Ovary (tissue), 9 donors: Measurements from ENCODE around the gene DNM2. TPM values are rescaled to one million over a fixed set of nuclear protein-coding genes. Genes with fewer than 3 reads are reported as not detected.
"Not testable (repeated sequence)": the region's sequence is repeated elsewhere in the genome, so short reads cannot be mapped to it uniquely, and the experiment has no call there.

Experiments used
- DNase-seq, 5 donors: peaks; one replicate each; pipeline ENCODE4 v3.0.0-alpha.2; 2019 to 2020
- H3K27ac ChIP-seq, 2 donors: fragments of 200-600 bp; one replicate each; pipeline versions ENCODE4 v1.5.1 to v1.8.0; 2019 to 2022
- H3K27me3 ChIP-seq: fragments of 200-600 bp; one replicate; pipeline ENCODE4 v1.8.0; 2022
- H3K36me3 ChIP-seq: fragments of 200-600 bp; sonication (generic); one replicate; pipeline ENCODE4 v1.5.1; 2019
- H3K4me1 ChIP-seq: one replicate; pipeline ENCODE4 v1.8.1; 2013; ENCODE audit warnings: mild to moderate bottlenecking, moderate library complexity; ENCODE audit not compliant: insufficient read depth
- H3K4me3 ChIP-seq: fragments of 200-600 bp; sonication (generic); one replicate; pipeline ENCODE4 v1.5.1; 2017
- H3K9me3 ChIP-seq, 2 donors: fragments of 200-600 bp in 1 of 2; sonication (generic) in 1 of 2; one replicate each; pipeline versions ENCODE4 v1.5.1 to v1.8.1; 2013 to 2019; ENCODE audit warnings: mild to moderate bottlenecking in 1 of 2, moderate library complexity in 1 of 2
- EP300 ChIP-seq: sonication (generic); formaldehyde crosslinking; IDR thresholded peaks from one replicate; pipeline ENCODE4 v1.6.1; 2017; ENCODE audit warnings: antibody characterized with exemption
- POLR2A ChIP-seq: fragments of 450-650 bp; IDR thresholded peaks from one replicate; pipeline ENCODE4 v1.6.1; 2017; ENCODE audit warnings: antibody characterized with exemption, mild to moderate bottlenecking, moderate library complexity
- WGBS, 3 donors: extraction: QIAGEN DNeasy Blood & Tissue Kit in 1 of 3; methylation state at CpG; one replicate each; pipeline versions ENCODE4 v1.1.5 to v1.1.7; 2013 to 2017; 5-methylcytosine and 5-hydroxymethylcytosine counted together
- intact Hi-C, 4 donors: fragments of 100-400 bp; cut with DNase I; formaldehyde crosslinking; loops; one replicate each; pipeline versions ENCODE4 v1.11.0 to v1.15.1; 2022 to 2023
- polyA plus RNA-seq, 2 donors: library from polyadenylated mRNA; stranded (reverse); fragments of 200-250 nt in 1 of 2; fragments of 350-450 nt in 1 of 2; fragmentation: Illumina TruSeq in 1 of 2; extraction: RNeasy Lipid Tissue Mini Kit (QIAGEN cat#74804) in 1 of 2; gene quantifications; one replicate each; pipeline ENCODE4 v1.2.3, GENCODE V29; 2013 to 2014
- total RNA-seq, 7 donors: library from RNA; depleted of rRNA in 2 of 7; stranded (reverse); fragments of >200 nt in 2 of 7; fragmentation: NEBNext Ultra II Directional in 3 of 7; extraction: Animal tissue kit (Norgen Biotek cat#: 25700) in 3 of 7; gene quantifications; one replicate each; pipeline versions ENCODE4 v1.1.0 to v1.2.4, GENCODE V29; 2016 to 2023
- TF ChIP-seq, protein P1 (sequence below), 3 donors: fragments of 450-650 bp in 2 of 3; fragments of 200-600 bp in 1 of 3; IDR thresholded peaks; one replicate each; pipeline versions ENCODE4 v1.5.1 to v1.8.0; 2016 to 2022; ENCODE audit warnings: antibody characterized with exemption in 3 of 3, mild to moderate bottlenecking in 1 of 3
- donor health status: DM: no; HTN: no; CAD: no; lungs with moderate emphysema.
- donor health status: DM: no; HTN: no; CAD: no.
- donor health status: Bipolar disorder and iron deficiency.
- donor health status: DM: yes; HTN: yes; CAD: no.
- donor health status: DM: no; HTN: no; CAD: no.
- donor health status: DM: yes; HTN: yes; CAD: no.

Gene DNM2
- total and polyA plus RNA-seq, 9 donors, result 51.1 to 121 (median 74.3) TPM

DNA sequence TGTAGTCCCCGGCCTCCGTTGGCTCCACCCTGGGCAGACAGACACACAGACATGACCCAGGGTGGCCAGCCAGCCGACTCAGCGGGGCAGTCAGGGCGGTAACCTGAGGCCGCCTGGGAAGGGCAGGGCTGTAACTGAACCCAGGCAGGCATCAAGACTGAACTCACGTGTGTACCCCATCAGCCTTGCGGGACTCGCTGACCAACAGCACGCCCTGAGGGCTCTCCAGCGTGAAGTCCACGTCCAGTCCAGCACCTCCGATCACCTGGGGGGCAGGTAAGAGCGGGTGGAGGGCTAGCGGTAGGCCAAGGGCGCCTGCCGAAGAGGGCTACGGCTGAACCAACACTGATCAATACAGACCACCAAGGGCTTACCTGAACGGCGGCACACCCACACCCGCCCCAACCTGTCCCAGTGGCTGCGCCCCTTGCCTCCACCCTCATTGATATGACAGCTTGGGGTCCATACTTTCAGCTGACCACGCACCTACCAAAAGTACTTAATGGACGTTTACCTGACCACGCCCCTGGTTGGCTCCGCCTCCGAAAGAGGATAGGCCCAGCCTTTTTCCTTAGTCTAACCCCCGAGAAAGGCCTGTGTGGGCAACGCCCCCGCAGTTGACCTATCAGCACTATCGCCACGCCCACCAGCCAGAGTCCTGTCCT lies 117.3 kb downstream of the DNM2 start:
- Histone ChIP-seq H3K27ac (peak overlapping the region; percentile 56 to 98), H3K27me3 (no peaks in the 10 kb centered on the region), H3K4me3 (peak overlapping the region; percentile 68), H3K4me1 (peaks cover 4% of the 10 kb centered on the region), H3K36me3 (no peaks in the 10 kb centered on the region), H3K9me3 (no peaks in the 10 kb centered on the region)
- 46 to 58% (median 55%) methylated on average over 32 of the region's 32 CpGs for WGBS, 3 donors
- intact Hi-C loops, result no loop called here
- TF ChIP-seq POLR2A, result peak; percentile 15
- TF ChIP-seq, protein P1, sequence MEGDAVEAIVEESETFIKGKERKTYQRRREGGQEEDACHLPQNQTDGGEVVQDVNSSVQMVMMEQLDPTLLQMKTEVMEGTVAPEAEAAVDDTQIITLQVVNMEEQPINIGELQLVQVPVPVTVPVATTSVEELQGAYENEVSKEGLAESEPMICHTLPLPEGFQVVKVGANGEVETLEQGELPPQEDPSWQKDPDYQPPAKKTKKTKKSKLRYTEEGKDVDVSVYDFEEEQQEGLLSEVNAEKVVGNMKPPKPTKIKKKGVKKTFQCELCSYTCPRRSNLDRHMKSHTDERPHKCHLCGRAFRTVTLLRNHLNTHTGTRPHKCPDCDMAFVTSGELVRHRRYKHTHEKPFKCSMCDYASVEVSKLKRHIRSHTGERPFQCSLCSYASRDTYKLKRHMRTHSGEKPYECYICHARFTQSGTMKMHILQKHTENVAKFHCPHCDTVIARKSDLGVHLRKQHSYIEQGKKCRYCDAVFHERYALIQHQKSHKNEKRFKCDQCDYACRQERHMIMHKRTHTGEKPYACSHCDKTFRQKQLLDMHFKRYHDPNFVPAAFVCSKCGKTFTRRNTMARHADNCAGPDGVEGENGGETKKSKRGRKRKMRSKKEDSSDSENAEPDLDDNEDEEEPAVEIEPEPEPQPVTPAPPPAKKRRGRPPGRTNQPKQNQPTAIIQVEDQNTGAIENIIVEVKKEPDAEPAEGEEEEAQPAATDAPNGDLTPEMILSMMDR (IDR thresholded peaks at IDR 0.05), result no peak
- peak in 1 of 5 donors; percentile 100 for DNase-seq

DNA sequence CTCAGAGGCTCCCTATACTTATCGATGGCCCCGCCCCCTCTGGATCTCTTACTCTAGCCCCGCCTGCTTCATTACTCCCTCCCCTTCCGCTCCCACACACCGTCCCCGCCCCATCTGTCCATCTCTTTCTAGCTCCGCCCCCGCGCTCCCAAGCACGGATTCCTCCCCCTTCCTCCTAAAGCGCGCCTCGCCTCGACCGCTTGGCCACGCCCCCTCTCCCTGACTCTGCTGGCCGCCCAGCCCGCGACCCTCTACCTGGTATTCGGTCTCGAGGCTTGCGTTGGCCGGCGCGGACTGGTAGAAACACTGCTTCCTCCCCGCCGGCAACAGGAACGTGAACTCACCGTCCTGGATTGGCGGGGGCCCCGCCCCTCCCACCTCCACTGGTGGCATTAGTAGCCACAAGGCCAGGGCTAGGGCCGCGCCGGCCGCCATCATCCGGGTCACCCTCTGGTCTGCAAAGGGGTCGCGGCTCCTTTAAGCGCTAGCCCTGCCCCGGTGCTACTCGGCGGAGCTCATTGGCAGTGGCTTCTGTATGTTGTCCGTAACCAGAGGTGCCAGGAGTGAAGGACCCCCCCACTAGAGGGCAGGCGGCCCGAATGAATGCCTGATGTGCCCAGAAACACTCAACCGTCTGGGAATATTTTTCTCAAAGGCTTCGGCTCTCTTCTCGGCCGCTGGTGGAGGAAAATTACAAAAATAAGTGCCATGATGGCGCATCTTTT lies 118.0 kb downstream of the DNM2 start, which contains the start of gene TMED1:
Gene TMED1 (minus strand): TSS at position 459 of the 725 bp plus-strand sequence. CDS start 21 bp downstream, at position 438.
- intact Hi-C loops, result no loop called here
- Histone ChIP-seq H3K9me3 (no peaks in the 10 kb centered on the region), H3K36me3 (no peaks in the 10 kb centered on the region), H3K4me1 (peaks cover 4% of the 10 kb centered on the region), H3K27ac (peak within 1 kb of the TSS; percentile 73 to 98), H3K27me3 (no peaks in the 10 kb centered on the region), H3K4me3 (peak within 1 kb of the TSS; percentile 68)
- WGBS, 3 donors, result 0 to 1% (median 0%) methylated on average over 50 of the region's 50 CpGs
- TF ChIP-seq POLR2A (peak; percentile 58), EP300 (peak; percentile 25)
- TF ChIP-seq, protein P1 (IDR thresholded peaks at IDR 0.05), result peak in 2 of 3 donors; percentile 76 to 77
- peak; percentile 94 to 100 (median 100) for DNase-seq

DNA sequence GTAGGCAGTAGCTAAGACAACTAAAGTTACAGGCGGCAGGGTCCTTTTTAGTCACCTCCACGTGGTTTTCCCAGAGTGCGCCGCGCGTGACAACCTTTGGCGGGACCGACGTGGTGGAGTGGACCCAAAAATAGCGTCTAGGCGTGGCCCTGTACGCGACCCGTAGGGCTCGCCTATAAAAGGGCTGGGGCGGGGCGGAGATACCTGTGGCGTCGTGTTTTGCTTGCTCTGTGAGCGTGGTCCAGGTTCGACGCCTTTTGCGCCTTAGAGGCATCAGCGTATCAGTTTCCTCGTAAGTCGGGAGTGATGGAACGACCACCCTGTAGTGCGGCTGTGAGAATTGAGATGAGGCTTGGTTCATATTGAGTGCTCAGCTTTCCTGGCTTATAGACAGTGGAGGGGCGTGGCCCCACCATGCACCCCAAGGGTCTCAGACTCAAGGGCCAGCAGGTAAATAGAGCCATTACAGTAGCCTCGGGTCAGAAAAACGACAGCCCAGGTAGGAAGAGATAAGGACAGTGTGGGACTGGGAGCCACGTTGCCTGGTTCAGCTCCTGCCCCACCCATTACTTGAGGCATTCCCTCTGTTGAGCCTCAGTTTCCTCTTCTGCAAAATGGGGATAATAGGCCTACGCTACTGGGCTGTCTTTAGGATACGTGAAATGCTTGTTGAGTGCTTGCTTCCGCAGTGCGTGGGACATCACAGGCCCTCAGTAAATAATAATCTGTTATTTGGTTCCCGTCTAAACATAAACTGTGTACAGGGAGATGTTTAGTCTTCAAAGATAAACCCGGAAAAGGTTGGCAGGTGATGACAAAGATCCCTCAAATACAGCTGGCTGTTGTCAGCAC lies 118.8 kb downstream of the DNM2 start:
- 26 to 35% (median 26%) methylated on average over 38 of the region's 38 CpGs for WGBS, 3 donors
- no peaks in the 10 kb centered on the region for H3K9me3 ChIP-seq
- peak overlapping the region; percentile 68 for H3K4me3 ChIP-seq
- no peaks in the 10 kb centered on the region for H3K27me3 ChIP-seq
- intact Hi-C loops, result no loop called here
- peak; percentile 86 to 91 (median 88) for DNase-seq
- TF ChIP-seq, protein P1 (IDR thresholded peaks at IDR 0.05), result no peak
- TF ChIP-seq EP300 (no peak), POLR2A (no peak)
- no peaks in the 10 kb centered on the region for H3K36me3 ChIP-seq
- peaks cover 4% of the 10 kb centered on the region for H3K4me1 ChIP-seq
- peak overlapping the region; percentile 73 to 98 for H3K27ac ChIP-seq

DNA sequence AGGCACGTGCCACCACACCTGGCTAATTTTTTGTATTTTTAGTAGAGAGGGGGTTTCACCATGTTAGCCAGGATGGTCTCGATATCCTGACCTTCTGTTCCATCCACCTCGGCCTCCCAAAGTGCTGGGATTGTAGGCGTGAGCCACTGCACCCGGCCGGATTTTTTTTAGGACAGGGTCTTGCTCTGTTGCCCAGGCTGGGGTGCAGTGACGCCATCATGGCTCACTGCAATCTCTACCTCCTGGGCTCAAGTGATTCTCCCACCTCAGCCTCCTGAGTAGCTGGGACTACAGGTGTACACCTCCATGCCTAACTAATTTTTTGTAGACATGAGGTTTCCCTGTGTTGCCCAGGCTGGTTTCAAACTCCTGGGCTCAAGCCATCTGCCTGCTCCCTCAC lies 119.8 kb downstream of the DNM2 start:
- intact Hi-C loops, H3K27me3 ChIP-seq, H3K4me3 ChIP-seq, H3K27ac ChIP-seq, H3K4me1 ChIP-seq, H3K9me3 ChIP-seq, H3K36me3 ChIP-seq, DNase-seq: not testable (repeated sequence)
- WGBS, 3 donors, result 92 to 98% (median 93%) methylated on average over 7 of the region's 7 CpGs
